H1 (cell line): ENCODE data around the gene TAX1BP1. TPM values are rescaled to one million over a fixed set of nuclear protein-coding genes. Genes with fewer than 3 reads are reported as not detected.

Source experiments
- RNF2 ChIP-seq: fragments of 200-900, 300-1000 bp; sonication (generic); IDR thresholded peaks from 2 replicates; pipeline ENCODE4 v1.7.1; 2016; ENCODE audit warnings: borderline replicate concordance, low read depth, mild to moderate bottlenecking, antibody characterized with exemption, low read length; ENCODE audit not compliant: poor library complexity, severe bottlenecking; ENCODE audit errors: missing control alignments
- polyA plus RNA-seq, 7 experiments: library from polyadenylated mRNA; depleted of rRNA in 3 of 7; stranded (reverse) in 5 of 7; unstranded in 2 of 7; fragments of >200 nt in 5 of 7; fragments of 200-250 nt in 2 of 7; gene quantifications; 1 replicate in 5 of 7; 2 replicates in 1 of 7; 4 replicates in 1 of 7; pipeline versions ENCODE4 v1.2.1 to v1.2.3, GENCODE V29; 2011 to 2013; ENCODE audit warnings: missing spikeins in 2 of 7, mixed read lengths in 2 of 7
- total RNA-seq: library from RNA; stranded (reverse); fragmentation: NEBNext Ultra II Directional; extraction: Animal tissue kit (Norgen Biotek cat#: 25700); gene quantifications from 2 replicates; pipeline ENCODE4 v1.2.1, GENCODE V29; 2021
- TF ChIP-seq, protein P1 (sequence below): fragments of 300-600 bp; sonication (generic); IDR thresholded peaks from 2 replicates; pipeline ENCODE4 v1.7.1; 2012; ENCODE audit warnings: low read length, moderate library complexity, mild to moderate bottlenecking, inconsistent platforms; ENCODE audit not compliant: insufficient replicate concordance

The TAX1BP1 gene
- total and polyA plus RNA-seq, 2 of the 8 experiments (the other 6 are each of a cell fraction or from before 2014, with no cell fraction given): 56.0 to 62.7 TPM

DNA sequence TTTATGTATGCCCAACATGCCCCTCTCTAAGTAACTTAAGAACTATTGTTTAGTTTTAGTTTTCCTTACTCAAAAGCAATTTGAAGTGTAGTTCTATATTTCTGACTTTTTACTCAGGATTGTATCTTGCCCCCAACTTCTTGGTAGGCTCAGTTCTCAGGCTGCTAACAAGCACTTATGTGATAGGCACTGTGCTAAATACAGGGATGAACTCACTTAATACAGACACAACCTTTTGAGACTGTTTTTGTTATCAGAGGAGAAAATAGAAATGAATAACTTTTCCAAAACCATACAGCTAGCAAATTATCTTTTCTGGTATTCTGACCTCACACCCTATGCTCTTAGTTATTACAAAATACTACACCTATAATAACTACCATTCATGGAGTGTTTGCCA is 16.3 kb downstream of the TAX1BP1 start (continued):
- TF ChIP-seq, protein P1, sequence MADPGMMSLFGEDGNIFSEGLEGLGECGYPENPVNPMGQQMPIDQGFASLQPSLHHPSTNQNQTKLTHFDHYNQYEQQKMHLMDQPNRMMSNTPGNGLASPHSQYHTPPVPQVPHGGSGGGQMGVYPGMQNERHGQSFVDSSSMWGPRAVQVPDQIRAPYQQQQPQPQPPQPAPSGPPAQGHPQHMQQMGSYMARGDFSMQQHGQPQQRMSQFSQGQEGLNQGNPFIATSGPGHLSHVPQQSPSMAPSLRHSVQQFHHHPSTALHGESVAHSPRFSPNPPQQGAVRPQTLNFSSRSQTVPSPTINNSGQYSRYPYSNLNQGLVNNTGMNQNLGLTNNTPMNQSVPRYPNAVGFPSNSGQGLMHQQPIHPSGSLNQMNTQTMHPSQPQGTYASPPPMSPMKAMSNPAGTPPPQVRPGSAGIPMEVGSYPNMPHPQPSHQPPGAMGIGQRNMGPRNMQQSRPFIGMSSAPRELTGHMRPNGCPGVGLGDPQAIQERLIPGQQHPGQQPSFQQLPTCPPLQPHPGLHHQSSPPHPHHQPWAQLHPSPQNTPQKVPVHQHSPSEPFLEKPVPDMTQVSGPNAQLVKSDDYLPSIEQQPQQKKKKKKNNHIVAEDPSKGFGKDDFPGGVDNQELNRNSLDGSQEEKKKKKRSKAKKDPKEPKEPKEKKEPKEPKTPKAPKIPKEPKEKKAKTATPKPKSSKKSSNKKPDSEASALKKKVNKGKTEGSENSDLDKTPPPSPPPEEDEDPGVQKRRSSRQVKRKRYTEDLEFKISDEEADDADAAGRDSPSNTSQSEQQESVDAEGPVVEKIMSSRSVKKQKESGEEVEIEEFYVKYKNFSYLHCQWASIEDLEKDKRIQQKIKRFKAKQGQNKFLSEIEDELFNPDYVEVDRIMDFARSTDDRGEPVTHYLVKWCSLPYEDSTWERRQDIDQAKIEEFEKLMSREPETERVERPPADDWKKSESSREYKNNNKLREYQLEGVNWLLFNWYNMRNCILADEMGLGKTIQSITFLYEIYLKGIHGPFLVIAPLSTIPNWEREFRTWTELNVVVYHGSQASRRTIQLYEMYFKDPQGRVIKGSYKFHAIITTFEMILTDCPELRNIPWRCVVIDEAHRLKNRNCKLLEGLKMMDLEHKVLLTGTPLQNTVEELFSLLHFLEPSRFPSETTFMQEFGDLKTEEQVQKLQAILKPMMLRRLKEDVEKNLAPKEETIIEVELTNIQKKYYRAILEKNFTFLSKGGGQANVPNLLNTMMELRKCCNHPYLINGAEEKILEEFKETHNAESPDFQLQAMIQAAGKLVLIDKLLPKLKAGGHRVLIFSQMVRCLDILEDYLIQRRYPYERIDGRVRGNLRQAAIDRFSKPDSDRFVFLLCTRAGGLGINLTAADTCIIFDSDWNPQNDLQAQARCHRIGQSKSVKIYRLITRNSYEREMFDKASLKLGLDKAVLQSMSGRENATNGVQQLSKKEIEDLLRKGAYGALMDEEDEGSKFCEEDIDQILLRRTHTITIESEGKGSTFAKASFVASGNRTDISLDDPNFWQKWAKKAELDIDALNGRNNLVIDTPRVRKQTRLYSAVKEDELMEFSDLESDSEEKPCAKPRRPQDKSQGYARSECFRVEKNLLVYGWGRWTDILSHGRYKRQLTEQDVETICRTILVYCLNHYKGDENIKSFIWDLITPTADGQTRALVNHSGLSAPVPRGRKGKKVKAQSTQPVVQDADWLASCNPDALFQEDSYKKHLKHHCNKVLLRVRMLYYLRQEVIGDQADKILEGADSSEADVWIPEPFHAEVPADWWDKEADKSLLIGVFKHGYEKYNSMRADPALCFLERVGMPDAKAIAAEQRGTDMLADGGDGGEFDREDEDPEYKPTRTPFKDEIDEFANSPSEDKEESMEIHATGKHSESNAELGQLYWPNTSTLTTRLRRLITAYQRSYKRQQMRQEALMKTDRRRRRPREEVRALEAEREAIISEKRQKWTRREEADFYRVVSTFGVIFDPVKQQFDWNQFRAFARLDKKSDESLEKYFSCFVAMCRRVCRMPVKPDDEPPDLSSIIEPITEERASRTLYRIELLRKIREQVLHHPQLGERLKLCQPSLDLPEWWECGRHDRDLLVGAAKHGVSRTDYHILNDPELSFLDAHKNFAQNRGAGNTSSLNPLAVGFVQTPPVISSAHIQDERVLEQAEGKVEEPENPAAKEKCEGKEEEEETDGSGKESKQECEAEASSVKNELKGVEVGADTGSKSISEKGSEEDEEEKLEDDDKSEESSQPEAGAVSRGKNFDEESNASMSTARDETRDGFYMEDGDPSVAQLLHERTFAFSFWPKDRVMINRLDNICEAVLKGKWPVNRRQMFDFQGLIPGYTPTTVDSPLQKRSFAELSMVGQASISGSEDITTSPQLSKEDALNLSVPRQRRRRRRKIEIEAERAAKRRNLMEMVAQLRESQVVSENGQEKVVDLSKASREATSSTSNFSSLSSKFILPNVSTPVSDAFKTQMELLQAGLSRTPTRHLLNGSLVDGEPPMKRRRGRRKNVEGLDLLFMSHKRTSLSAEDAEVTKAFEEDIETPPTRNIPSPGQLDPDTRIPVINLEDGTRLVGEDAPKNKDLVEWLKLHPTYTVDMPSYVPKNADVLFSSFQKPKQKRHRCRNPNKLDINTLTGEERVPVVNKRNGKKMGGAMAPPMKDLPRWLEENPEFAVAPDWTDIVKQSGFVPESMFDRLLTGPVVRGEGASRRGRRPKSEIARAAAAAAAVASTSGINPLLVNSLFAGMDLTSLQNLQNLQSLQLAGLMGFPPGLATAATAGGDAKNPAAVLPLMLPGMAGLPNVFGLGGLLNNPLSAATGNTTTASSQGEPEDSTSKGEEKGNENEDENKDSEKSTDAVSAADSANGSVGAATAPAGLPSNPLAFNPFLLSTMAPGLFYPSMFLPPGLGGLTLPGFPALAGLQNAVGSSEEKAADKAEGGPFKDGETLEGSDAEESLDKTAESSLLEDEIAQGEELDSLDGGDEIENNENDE: no peak
- no peak for TF ChIP-seq RNF2
- TF ChIP-seq, all 59 proteins: peak for 0
